Measurements from ENCODE around the gene CLBA1.

- TF ChIP-seq CTCF (conservative IDR thresholded peaks at IDR 0.05; ENCODE audit: low read depth, low read length) (no peak), EZH2 (IDR thresholded peaks at IDR 0.05; ENCODE audit: borderline replicate concordance, low read depth, low read length, poor library complexity, severe bottlenecking) (no peak)
Measured at GRCh38 chr14:104991896-104992230, 6.3 kb downstream of the CLBA1 start.

Data from A673 (cell line).